ENCODE results near the gene ISM2.
"Not testable (repeated sequence)": the region's sequence is repeated elsewhere in the genome, so short reads cannot be mapped to it uniquely, and the experiment has no call there.

DNA sequence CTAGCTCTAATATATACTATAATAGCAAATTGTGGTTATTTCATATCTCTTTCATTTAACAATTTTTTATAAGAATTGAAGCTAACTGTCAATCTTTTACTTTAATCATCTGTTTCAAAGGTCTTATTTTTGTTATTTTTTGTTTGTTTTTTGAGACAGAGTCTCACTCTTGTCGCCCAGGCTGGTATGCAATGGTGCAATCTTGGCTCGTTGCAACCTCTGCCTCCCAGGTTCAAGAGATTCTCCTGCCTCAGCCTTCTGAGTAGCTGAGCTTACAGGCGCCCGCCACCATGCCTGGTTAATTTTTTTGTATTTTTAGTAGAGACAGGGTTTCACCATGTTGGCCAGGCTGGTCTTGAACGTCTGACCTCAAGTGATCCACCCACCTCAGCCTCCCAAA is 30.1 kb upstream of the ISM2 start:
- not testable (repeated sequence) for TF ChIP-seq EZH2phosphoT487 (IDR thresholded peaks at IDR 0.05; ENCODE audit: insufficient read depth, low read depth); EZH2 (IDR thresholded peaks at IDR 0.05; ENCODE audit: insufficient read depth, poor library complexity, severe bottlenecking)
